Measurements from ENCODE around the gene FNDC11.

The FNDC11 gene

GRCh38 chr20:63543131-63543530, 10.8 kb upstream of the FNDC11 start:
- Histone ChIP-seq H3K4ac (ENCODE audit: low read depth, low read length) (no peak overlapping the region), H2BK5ac (ENCODE audit: low read length) (no peak overlapping the region), H3K56ac (ENCODE audit: low read length) (no peak overlapping the region), H3K27ac (ENCODE audit: low read depth, low read length) (no peak overlapping the region), H2BK15ac (replicated peaks; ENCODE audit: low read depth) (no peak overlapping the region), H3K79me2 (ENCODE audit: control insufficient read depth, insufficient read depth, low read length) (no peaks in the 10 kb centered on the region), H3K4me1 (ENCODE audit: control insufficient read depth, low read depth, low read length) (no peaks in the 10 kb centered on the region), H2AK5ac (ENCODE audit: low read length) (no peak overlapping the region), H4K8ac (ENCODE audit: low read depth, low read length) (no peak overlapping the region), H4K5ac (ENCODE audit: low read length) (no peak overlapping the region), H3K23ac (ENCODE audit: low read length) (no peak overlapping the region), H3K79me1 (ENCODE audit: low read length) (no peaks in the 10 kb centered on the region), H3K4me2 (ENCODE audit: low read length) (no peak overlapping the region), H3K4me3 (ENCODE audit: low read length) (no peak overlapping the region), H3K36me3 (ENCODE audit: control insufficient read depth, insufficient read depth, low read length) (no peaks in the 10 kb centered on the region), H3K9ac (ENCODE audit: low read length) (no peak overlapping the region), H2BK120ac (ENCODE audit: low read depth, low read length) (no peak overlapping the region), H3K27me3 (ENCODE audit: insufficient read depth, low read length, poor library complexity) (no peaks in the 10 kb centered on the region), H3K18ac (ENCODE audit: low read length) (no peak overlapping the region)
- whole genome bisulfite sequencing (ENCODE audit: extremely low coverage, insufficient coverage, low lambda C conversion rate), result no CpG with 5 or more reads among the region's 10 CpGs
- DNase-seq, result no peak

- H3K79me1 ChIP-seq (ENCODE audit: low read length), result no peaks in the 10 kb centered on the region
- H3K18ac ChIP-seq (ENCODE audit: low read length), result no peak overlapping the region
- H4K8ac ChIP-seq (ENCODE audit: low read depth, low read length), result no peak overlapping the region
- no peak overlapping the region for H3K56ac ChIP-seq (ENCODE audit: low read length)
- H3K4me3 ChIP-seq (ENCODE audit: low read length), result no peak overlapping the region
- no peaks in the 10 kb centered on the region for H3K36me3 ChIP-seq (ENCODE audit: control insufficient read depth, insufficient read depth, low read length)
- no peak overlapping the region for H3K27ac ChIP-seq (ENCODE audit: low read depth, low read length)
- no peak overlapping the region for H3K4ac ChIP-seq (ENCODE audit: low read depth, low read length)
- no peaks in the 10 kb centered on the region for H3K27me3 ChIP-seq (ENCODE audit: insufficient read depth, low read length, poor library complexity)
- H3K4me1 ChIP-seq (ENCODE audit: control insufficient read depth, low read depth, low read length), result no peaks in the 10 kb centered on the region
- WGBS (ENCODE audit: extremely low coverage, insufficient coverage, low lambda C conversion rate), result 100% methylated on average over 3 of the region's 6 CpGs
- H3K79me2 ChIP-seq (ENCODE audit: control insufficient read depth, insufficient read depth, low read length), result no peaks in the 10 kb centered on the region
- H2BK120ac ChIP-seq (ENCODE audit: low read depth, low read length), result no peak overlapping the region
- no peak overlapping the region for H2AK5ac ChIP-seq (ENCODE audit: low read length)
- no peak overlapping the region for H3K4me2 ChIP-seq (ENCODE audit: low read length)
- no peak overlapping the region for H3K9ac ChIP-seq (ENCODE audit: low read length)
- H2BK5ac ChIP-seq (ENCODE audit: low read length), result no peak overlapping the region
- no peak overlapping the region for H3K23ac ChIP-seq (ENCODE audit: low read length)
- no peak for DNase-seq
- H4K5ac ChIP-seq (ENCODE audit: low read length), result no peak overlapping the region
- H2BK15ac ChIP-seq (replicated peaks; ENCODE audit: low read depth), result no peak overlapping the region
Observed at GRCh38 chr20:63543733-63544132, 10.2 kb upstream of the FNDC11 start.

- no peak overlapping the region for H3K23ac ChIP-seq (ENCODE audit: low read length)
- H4K5ac ChIP-seq (ENCODE audit: low read length), result no peak overlapping the region
- no peak overlapping the region for H3K56ac ChIP-seq (ENCODE audit: low read length)
- H2AK5ac ChIP-seq (ENCODE audit: low read length), result no peak overlapping the region
- no peak overlapping the region for H3K18ac ChIP-seq (ENCODE audit: low read length)
- H3K79me1 ChIP-seq (ENCODE audit: low read length), result no peaks in the 10 kb centered on the region
- no peak overlapping the region for H2BK5ac ChIP-seq (ENCODE audit: low read length)
- no peak overlapping the region for H3K4ac ChIP-seq (ENCODE audit: low read depth, low read length)
- no peaks in the 10 kb centered on the region for H3K27me3 ChIP-seq (ENCODE audit: insufficient read depth, low read length, poor library complexity)
- H3K9ac ChIP-seq (ENCODE audit: low read length), result no peak overlapping the region
- H3K36me3 ChIP-seq (ENCODE audit: control insufficient read depth, insufficient read depth, low read length), result no peaks in the 10 kb centered on the region
- no peak overlapping the region for H2BK120ac ChIP-seq (ENCODE audit: low read depth, low read length)
- no peak for DNase-seq
- no peaks in the 10 kb centered on the region for H3K4me1 ChIP-seq (ENCODE audit: control insufficient read depth, low read depth, low read length)
- no peak overlapping the region for H3K4me3 ChIP-seq (ENCODE audit: low read length)
- no peaks in the 10 kb centered on the region for H3K79me2 ChIP-seq (ENCODE audit: control insufficient read depth, insufficient read depth, low read length)
- no peak overlapping the region for H4K8ac ChIP-seq (ENCODE audit: low read depth, low read length)
- WGBS (ENCODE audit: extremely low coverage, insufficient coverage, low lambda C conversion rate), result no CpG with 5 or more reads among the region's 27 CpGs
- no peak overlapping the region for H3K4me2 ChIP-seq (ENCODE audit: low read length)
- H3K27ac ChIP-seq (ENCODE audit: low read depth, low read length), result no peak overlapping the region
- H2BK15ac ChIP-seq (replicated peaks; ENCODE audit: low read depth), result no peak overlapping the region
Observed at GRCh38 chr20:63544241-63544957, 9.6 kb upstream of the FNDC11 start.

- no peak overlapping the region for H3K23ac ChIP-seq (ENCODE audit: low read length)
- H3K9ac ChIP-seq (ENCODE audit: low read length), result no peak overlapping the region
- H3K27ac ChIP-seq (ENCODE audit: low read depth, low read length), result no peak overlapping the region
- no CpG with 5 or more reads among the region's 19 CpGs for WGBS (ENCODE audit: extremely low coverage, insufficient coverage, low lambda C conversion rate)
- no peaks in the 10 kb centered on the region for H3K36me3 ChIP-seq (ENCODE audit: control insufficient read depth, insufficient read depth, low read length)
- no peak overlapping the region for H3K4me2 ChIP-seq (ENCODE audit: low read length)
- no peak overlapping the region for H3K4ac ChIP-seq (ENCODE audit: low read depth, low read length)
- H2BK15ac ChIP-seq (replicated peaks; ENCODE audit: low read depth), result no peak overlapping the region
- H2BK5ac ChIP-seq (ENCODE audit: low read length), result no peak overlapping the region
- no peak overlapping the region for H3K18ac ChIP-seq (ENCODE audit: low read length)
- no peak overlapping the region for H2AK5ac ChIP-seq (ENCODE audit: low read length)
- H3K56ac ChIP-seq (ENCODE audit: low read length), result no peak overlapping the region
- H3K79me1 ChIP-seq (ENCODE audit: low read length), result no peaks in the 10 kb centered on the region
- H3K79me2 ChIP-seq (ENCODE audit: control insufficient read depth, insufficient read depth, low read length), result no peaks in the 10 kb centered on the region
- DNase-seq, result no peak
- H4K5ac ChIP-seq (ENCODE audit: low read length), result no peak overlapping the region
- no peaks in the 10 kb centered on the region for H3K4me1 ChIP-seq (ENCODE audit: control insufficient read depth, low read depth, low read length)
- no peak overlapping the region for H4K8ac ChIP-seq (ENCODE audit: low read depth, low read length)
- no peaks in the 10 kb centered on the region for H3K27me3 ChIP-seq (ENCODE audit: insufficient read depth, low read length, poor library complexity)
- H3K4me3 ChIP-seq (ENCODE audit: low read length), result no peak overlapping the region
- no peak overlapping the region for H2BK120ac ChIP-seq (ENCODE audit: low read depth, low read length)
Observed at GRCh38 chr20:63544958-63545516, 8.9 kb upstream of the FNDC11 start.

- Histone ChIP-seq H3K4me2 (ENCODE audit: low read length) (no peak overlapping the region), H2BK120ac (ENCODE audit: low read depth, low read length) (no peak overlapping the region), H3K4ac (ENCODE audit: low read depth, low read length) (no peak overlapping the region), H3K9ac (ENCODE audit: low read length) (no peak overlapping the region), H3K18ac (ENCODE audit: low read length) (no peak overlapping the region), H3K4me3 (ENCODE audit: low read length) (no peak overlapping the region), H2BK5ac (ENCODE audit: low read length) (no peak overlapping the region), H2BK15ac (replicated peaks; ENCODE audit: low read depth) (no peak overlapping the region), H3K56ac (ENCODE audit: low read length) (no peak overlapping the region), H3K27ac (ENCODE audit: low read depth, low read length) (no peak overlapping the region), H3K79me2 (ENCODE audit: control insufficient read depth, insufficient read depth, low read length) (no peaks in the 10 kb centered on the region), H3K79me1 (ENCODE audit: low read length) (no peaks in the 10 kb centered on the region), H2AK5ac (ENCODE audit: low read length) (no peak overlapping the region), H3K36me3 (ENCODE audit: control insufficient read depth, insufficient read depth, low read length) (no peaks in the 10 kb centered on the region), H3K27me3 (ENCODE audit: insufficient read depth, low read length, poor library complexity) (no peaks in the 10 kb centered on the region), H3K23ac (ENCODE audit: low read length) (no peak overlapping the region), H4K5ac (ENCODE audit: low read length) (no peak overlapping the region), H4K8ac (ENCODE audit: low read depth, low read length) (no peak overlapping the region), H3K4me1 (ENCODE audit: control insufficient read depth, low read depth, low read length) (no peaks in the 10 kb centered on the region)
- no peak for DNase-seq
- no CpG with 5 or more reads among the region's 6 CpGs for WGBS (ENCODE audit: extremely low coverage, insufficient coverage, low lambda C conversion rate)
Observed at GRCh38 chr20:63545814-63546213, 8.1 kb upstream of the FNDC11 start.
